Measurements from ENCODE around the gene PVALB. TPM values are rescaled to one million over a fixed set of nuclear protein-coding genes. Genes with fewer than 3 reads are reported as not detected.
"Not testable (repeated sequence)": the region's sequence is repeated elsewhere in the genome, so short reads cannot be mapped to it uniquely, and the experiment has no call there.

PVALB gene
- total and polyA plus RNA-seq, 3 experiments from 2014 or later: not detected

DNA sequence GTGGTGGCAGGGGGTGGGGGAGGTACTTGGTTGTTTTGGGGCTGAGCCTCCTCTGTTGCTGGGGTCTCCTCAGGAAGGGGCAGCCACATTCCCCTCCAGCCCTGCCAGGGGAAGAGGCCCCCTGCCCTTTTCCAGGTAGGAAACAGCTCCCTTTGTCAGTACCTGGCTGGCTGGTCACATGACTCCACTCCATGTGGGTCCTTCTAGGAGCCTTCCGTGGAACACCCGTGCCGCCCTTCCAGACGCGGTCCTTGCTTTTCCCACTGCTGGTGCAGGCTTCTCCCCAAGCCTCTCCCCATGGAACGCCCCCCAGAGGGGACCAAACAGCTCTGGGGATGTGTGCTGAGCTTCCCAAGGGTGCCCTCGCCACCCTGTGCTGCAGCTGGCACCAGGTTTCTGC, 60.8 kb downstream of the PVALB start:
- POLR2A ChIA-PET: interaction anchor here (0.7 kb wide), 1 partner anchor 201 kb away, joined by 3 read pairs; no protein-coding TSS in a partner anchor
- no peaks in the 10 kb centered on the region for H3K9me3 Mint-ChIP-seq
- no peak for DNase-seq

DNA sequence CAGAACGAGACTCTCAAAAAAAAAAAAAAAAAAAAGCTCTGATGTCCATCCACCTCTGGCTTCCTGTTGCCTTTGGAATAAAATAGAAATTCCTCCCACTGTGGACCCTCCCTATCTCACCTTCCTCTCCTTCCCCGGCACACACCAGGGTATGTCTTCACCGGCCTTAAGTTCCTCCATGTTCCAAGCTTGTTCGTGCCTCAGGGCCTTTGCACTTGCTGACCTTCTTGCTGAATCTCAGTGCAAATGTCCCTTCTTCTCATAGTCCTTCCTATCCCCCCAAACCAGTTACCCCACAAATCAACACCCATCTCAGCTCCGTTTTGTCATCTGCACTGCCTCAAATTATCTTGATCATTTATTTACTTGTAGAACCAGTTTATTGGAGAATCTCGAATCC, 61.5 kb downstream of the PVALB start:
- H3K9me3 ChIP-seq (ENCODE audit: low read length): no peaks in the 10 kb centered on the region
- no peak for DNase-seq
- CTCF ChIA-PET: interaction anchor here (3.2 kb wide), 1 partner anchor 223 kb away, joined by 14 read pairs; no protein-coding TSS in a partner anchor
- no peaks in the 10 kb centered on the region for H3K36me3 ChIP-seq (ENCODE audit: insufficient read depth, low read length)
- no peak overlapping the region for H3K4me3 ChIP-seq (ENCODE audit: low read length)
- Mint-ChIP-seq H3K9me3 (no peaks in the 10 kb centered on the region), H3K27ac (no peak overlapping the region), H3K4me1 (peaks cover 0 to 4% (median 3%) of the 10 kb centered on the region in 3 donors), H3K36me3 (no peaks in the 10 kb centered on the region), H3K27me3 (peaks cover 13 to 29% of the 10 kb centered on the region in 2 donors), H3K4me3 (no peak overlapping the region)
- H3K27me3 ChIP-seq (ENCODE audit: insufficient read depth, low read length, poor library complexity, severe bottlenecking): no peaks in the 10 kb centered on the region
- no peaks in the 10 kb centered on the region for H3K4me1 ChIP-seq (ENCODE audit: insufficient read depth, low read length)
- H3K27ac ChIP-seq (ENCODE audit: low read depth, low read length): no peak overlapping the region
- POLR2A ChIA-PET: no interaction called here

More for the DNA sequence above, 60.8 kb downstream of the PVALB start:
- Mint-ChIP-seq H3K36me3 (no peaks in the 10 kb centered on the region), H3K4me3 (no peak overlapping the region), H3K27me3 (peaks cover 13 to 29% of the 10 kb centered on the region in 2 donors), H3K4me1 (peaks cover 0 to 4% (median 3%) of the 10 kb centered on the region in 3 donors), H3K27ac (no peak overlapping the region)
- Histone ChIP-seq H3K36me3 (ENCODE audit: insufficient read depth, low read length) (no peaks in the 10 kb centered on the region), H3K9me3 (ENCODE audit: low read length) (no peaks in the 10 kb centered on the region), H3K4me1 (ENCODE audit: insufficient read depth, low read length) (no peaks in the 10 kb centered on the region), H3K4me3 (ENCODE audit: low read length) (no peak overlapping the region), H3K27me3 (ENCODE audit: insufficient read depth, low read length, poor library complexity, severe bottlenecking) (no peaks in the 10 kb centered on the region), H3K27ac (ENCODE audit: low read depth, low read length) (no peak overlapping the region)
- CTCF ChIA-PET: interaction anchor here (1.0 to 3.2 kb wide), 3 partner anchors 11 to 222 kb away, joined by 3 to 16 read pairs (median 14); no protein-coding TSS in a partner anchor

DNA sequence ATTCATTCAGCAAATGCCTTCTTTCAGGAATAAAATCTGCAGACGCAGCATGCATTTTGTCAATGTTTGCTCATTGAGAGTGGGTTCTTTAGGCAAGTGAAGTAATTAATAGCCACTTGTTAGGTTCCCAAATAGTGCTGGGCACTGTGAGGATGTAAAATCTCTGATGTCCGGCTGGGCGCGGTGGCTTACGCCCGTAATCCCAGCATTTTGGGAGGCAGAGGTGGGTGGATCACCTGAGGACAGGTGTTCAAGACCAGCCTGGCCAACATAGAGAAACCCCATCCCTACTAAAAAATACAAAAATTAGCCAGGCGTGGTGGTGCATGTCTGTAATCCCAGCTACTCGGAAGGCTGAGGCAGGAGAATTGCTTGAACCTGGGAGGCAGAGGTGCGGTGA, 62.0 kb downstream of the PVALB start:
- H3K27me3 Mint-ChIP-seq: peaks cover 13 to 29% of the 10 kb centered on the region in 2 donors
- CTCF ChIA-PET; DNase-seq; H3K4me3 ChIP-seq (ENCODE audit: low read length); H3K9me3 Mint-ChIP-seq; H3K27me3 ChIP-seq (ENCODE audit: insufficient read depth, low read length, poor library complexity, severe bottlenecking); POLR2A ChIA-PET; H3K27ac Mint-ChIP-seq; H3K36me3 ChIP-seq (ENCODE audit: insufficient read depth, low read length); H3K9me3 ChIP-seq (ENCODE audit: low read length); H3K4me1 Mint-ChIP-seq; H3K4me3 Mint-ChIP-seq; H3K36me3 Mint-ChIP-seq; H3K27ac ChIP-seq (ENCODE audit: low read depth, low read length); H3K4me1 ChIP-seq (ENCODE audit: insufficient read depth, low read length): not testable (repeated sequence)

GRCh38 chr22:36753916-36754315, 62.9 kb downstream of the PVALB start:
- H3K27ac Mint-ChIP-seq: no peak overlapping the region
- Histone ChIP-seq H3K9me3 (ENCODE audit: low read length) (no peaks in the 10 kb centered on the region), H3K27ac (ENCODE audit: low read depth, low read length) (no peak overlapping the region), H3K36me3 (ENCODE audit: insufficient read depth, low read length) (no peaks in the 10 kb centered on the region), H3K4me3 (ENCODE audit: low read length) (no peak overlapping the region), H3K27me3 (ENCODE audit: insufficient read depth, low read length, poor library complexity, severe bottlenecking) (no peaks in the 10 kb centered on the region), H3K4me1 (ENCODE audit: insufficient read depth, low read length) (no peaks in the 10 kb centered on the region)
- peaks cover 13 to 29% of the 10 kb centered on the region in 2 donors for H3K27me3 Mint-ChIP-seq
- no peak overlapping the region for H3K4me3 Mint-ChIP-seq
- POLR2A ChIA-PET: no interaction called here
- DNase-seq: no peak
- peaks cover 0 to 4% (median 3%) of the 10 kb centered on the region in 3 donors for H3K4me1 Mint-ChIP-seq
- no peaks in the 10 kb centered on the region for H3K9me3 Mint-ChIP-seq
- CTCF ChIA-PET: no interaction called here
- H3K36me3 Mint-ChIP-seq: no peaks in the 10 kb centered on the region

DNA sequence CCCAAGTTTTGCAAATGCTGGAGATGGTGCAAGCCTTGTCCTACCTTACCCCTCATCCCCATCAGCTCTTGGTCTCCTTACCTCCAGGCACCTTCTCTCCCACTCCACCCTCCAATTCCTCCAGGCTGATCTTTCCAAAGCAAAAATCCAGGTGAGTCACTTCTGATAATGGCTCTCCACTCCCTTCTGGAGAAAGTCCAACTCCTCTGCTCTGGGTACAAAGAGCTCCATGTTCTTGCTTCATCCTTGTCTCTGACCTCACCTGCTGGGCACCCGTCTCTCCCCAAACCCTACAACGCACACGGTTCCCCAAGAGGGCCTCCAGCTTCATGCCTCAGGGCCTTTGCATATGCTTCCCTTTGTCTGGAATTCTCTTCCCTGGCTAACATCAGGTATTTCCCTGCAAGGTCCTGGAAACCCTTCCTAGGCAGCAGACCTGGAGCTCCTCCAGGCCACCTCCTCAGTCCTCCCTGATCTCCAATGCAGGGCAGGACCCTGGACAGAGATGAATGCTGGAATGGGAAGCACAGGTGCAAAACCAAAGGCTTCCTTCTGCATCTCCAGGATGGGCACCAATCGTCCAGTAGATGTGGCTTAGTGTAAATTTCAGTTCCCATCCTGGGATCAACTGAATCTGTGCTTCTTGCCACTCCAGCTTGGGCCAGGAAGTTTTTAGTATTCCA, 63.6 kb downstream of the PVALB start:
- ChIA-PET CTCF (no interaction called here), POLR2A (no interaction called here)
- Histone ChIP-seq H3K27me3 (ENCODE audit: insufficient read depth, low read length, poor library complexity, severe bottlenecking) (no peaks in the 10 kb centered on the region), H3K4me1 (ENCODE audit: insufficient read depth, low read length) (no peaks in the 10 kb centered on the region), H3K9me3 (ENCODE audit: low read length) (no peaks in the 10 kb centered on the region), H3K27ac (ENCODE audit: low read depth, low read length) (no peak overlapping the region), H3K36me3 (ENCODE audit: insufficient read depth, low read length) (no peaks in the 10 kb centered on the region), H3K4me3 (ENCODE audit: low read length) (no peak overlapping the region)
- Mint-ChIP-seq H3K27ac (no peak overlapping the region), H3K36me3 (no peaks in the 10 kb centered on the region), H3K9me3 (no peaks in the 10 kb centered on the region), H3K4me1 (peaks cover 0 to 4% (median 3%) of the 10 kb centered on the region in 3 donors), H3K27me3 (peaks cover 13 to 33% of the 10 kb centered on the region in 2 donors), H3K4me3 (no peak overlapping the region)
- no peak for DNase-seq

Other genes starting within 250 kb of the PVALB start
- gene CACNG2, start 113.3 kb downstream of the PVALB start, total RNA-seq: not detected
- gene CACNG2, start 113.3 kb downstream of the PVALB start, polyA plus RNA-seq: not detected
- gene IFT27, start 40.9 kb downstream of the PVALB start, total RNA-seq: 10 to 100 TPM; 24.9 to 26.5 TPM
- 9.7 TPM for gene IFT27, start 40.9 kb downstream of the PVALB start, polyA plus RNA-seq
- gene NCF4, start 44.0 kb upstream of the PVALB start, total RNA-seq: 1 to 10 TPM; 5.1 to 6.8 TPM
- 6.6 TPM for gene NCF4, start 44.0 kb upstream of the PVALB start, polyA plus RNA-seq
- gene CSF2RB, start 96.6 kb upstream of the PVALB start, total RNA-seq: under 1 TPM; 0.13 to 0.20 TPM
- gene CSF2RB, start 96.6 kb upstream of the PVALB start, polyA plus RNA-seq: 0.09 TPM
- gene TST, start 202.4 kb upstream of the PVALB start, total RNA-seq: 1 to 10 TPM; 3.7 to 5.1 TPM
- gene TST, start 202.4 kb upstream of the PVALB start, polyA plus RNA-seq: 0.75 TPM
- gene MPST, start 202.7 kb upstream of the PVALB start, total RNA-seq: 10 to 100 TPM; 16.6 to 17.8 TPM
- 20.0 TPM for gene MPST, start 202.7 kb upstream of the PVALB start, polyA plus RNA-seq
- gene KCTD17, start 234.7 kb upstream of the PVALB start, total RNA-seq: 10 to 100 TPM; 40.8 to 44.8 TPM
- 12.9 TPM for gene KCTD17, start 234.7 kb upstream of the PVALB start, polyA plus RNA-seq